Breast epithelium (tissue), 3 donors: ENCODE data around the gene SRGAP1.

ENCODE experiments used
- POLR2AphosphoS5 ChIP-seq, 3 donors: sonication (generic); formaldehyde crosslinking; IDR thresholded peaks; one replicate each; pipeline ENCODE4 v1.6.1; 2017; ENCODE audit warnings: antibody characterized with exemption in 3 of 3
- TF ChIP-seq, protein P1 (sequence below), 3 donors: fragments of 450-650 bp; IDR thresholded peaks; one replicate each; pipeline ENCODE4 v1.5.1; 2016 to 2017; ENCODE audit warnings: antibody characterized with exemption in 3 of 3, mild to moderate bottlenecking in 3 of 3, moderate library complexity in 3 of 3

DNA sequence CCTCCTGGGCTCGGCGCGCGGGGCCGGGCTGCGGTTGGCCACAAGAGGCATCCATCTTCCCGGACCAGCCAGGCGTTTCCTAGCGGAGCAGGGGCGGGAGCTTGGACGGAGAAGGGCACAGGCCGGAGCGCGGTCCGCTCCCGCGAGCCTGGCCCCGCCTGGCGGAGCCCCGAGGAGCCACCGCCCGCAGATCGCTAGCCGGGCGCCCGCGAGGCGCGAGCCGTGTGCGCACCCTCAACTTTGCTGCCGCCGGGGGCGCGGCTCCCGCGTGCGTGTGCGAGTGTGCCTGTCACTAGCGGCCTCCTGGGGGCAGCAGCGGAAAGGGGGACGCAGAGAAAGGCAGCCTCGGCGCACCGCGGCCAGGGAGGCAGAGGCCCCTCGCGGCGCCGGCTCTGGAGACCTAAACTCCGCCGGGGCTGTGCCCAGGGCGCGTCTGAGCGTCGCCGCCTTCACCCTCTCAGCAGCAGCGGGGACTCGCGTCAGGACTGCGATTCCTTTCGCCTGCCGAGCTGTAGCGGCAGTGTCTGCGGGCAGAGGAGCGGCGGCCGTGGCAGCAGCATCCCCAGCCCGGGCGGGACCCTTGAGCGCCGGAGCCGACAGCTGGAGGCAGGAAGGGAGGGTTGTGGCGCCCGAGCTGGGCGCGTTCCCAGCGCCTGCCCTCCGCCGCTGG, 644 bp upstream of the SRGAP1 start:
- TF ChIP-seq, protein P1, sequence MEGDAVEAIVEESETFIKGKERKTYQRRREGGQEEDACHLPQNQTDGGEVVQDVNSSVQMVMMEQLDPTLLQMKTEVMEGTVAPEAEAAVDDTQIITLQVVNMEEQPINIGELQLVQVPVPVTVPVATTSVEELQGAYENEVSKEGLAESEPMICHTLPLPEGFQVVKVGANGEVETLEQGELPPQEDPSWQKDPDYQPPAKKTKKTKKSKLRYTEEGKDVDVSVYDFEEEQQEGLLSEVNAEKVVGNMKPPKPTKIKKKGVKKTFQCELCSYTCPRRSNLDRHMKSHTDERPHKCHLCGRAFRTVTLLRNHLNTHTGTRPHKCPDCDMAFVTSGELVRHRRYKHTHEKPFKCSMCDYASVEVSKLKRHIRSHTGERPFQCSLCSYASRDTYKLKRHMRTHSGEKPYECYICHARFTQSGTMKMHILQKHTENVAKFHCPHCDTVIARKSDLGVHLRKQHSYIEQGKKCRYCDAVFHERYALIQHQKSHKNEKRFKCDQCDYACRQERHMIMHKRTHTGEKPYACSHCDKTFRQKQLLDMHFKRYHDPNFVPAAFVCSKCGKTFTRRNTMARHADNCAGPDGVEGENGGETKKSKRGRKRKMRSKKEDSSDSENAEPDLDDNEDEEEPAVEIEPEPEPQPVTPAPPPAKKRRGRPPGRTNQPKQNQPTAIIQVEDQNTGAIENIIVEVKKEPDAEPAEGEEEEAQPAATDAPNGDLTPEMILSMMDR (IDR thresholded peaks at IDR 0.05), result peak; percentile 66 to 99 (median 82)
- peak; percentile 58 to 79 (median 76) for TF ChIP-seq POLR2AphosphoS5 (IDR thresholded peaks at IDR 0.05)
